Activated B cell treated with CpG ODN at 0.5 μM for 24 hours (primary cell): ENCODE data around the gene ACSL4. TPM values are rescaled to one million over a fixed set of nuclear protein-coding genes. Genes with fewer than 3 reads are reported as not detected.
"Not testable (repeated sequence)": the region's sequence is repeated elsewhere in the genome, so short reads cannot be mapped to it uniquely, and the experiment has no call there.

Source experiments
- ATAC-seq: fragments of 200-7000 bp; cut with Tn5 transposase; one replicate; pipeline ENCODE4 v1.10.0; 2021; ENCODE audit warnings: low read depth, mild to moderate bottlenecking, moderate library complexity
- CTCF ChIA-PET: fragments of 350-600 bp; sonication (Branson Sonifier 250); formaldehyde crosslinking; loops from one replicate; lab custom pipeline; 2021; ENCODE audit warnings: antibody characterized with exemption; lab: Charles Lee
- POLR2A ChIA-PET: fragments of 350-600 bp; sonication (Branson Sonifier 250); formaldehyde crosslinking; loops from one replicate; lab custom pipeline; 2021; ENCODE audit warnings: antibody characterized with exemption; lab: Charles Lee
- DNase-seq: peaks from one replicate; pipeline ENCODE4 v3.0.0; 2022
- H3K27ac Mint-ChIP-seq: one replicate; pipeline ENCODE4 v1.8.0; 2020; ENCODE audit warnings: mixed read lengths
- H3K27me3 Mint-ChIP-seq: one replicate; pipeline ENCODE4 v1.8.0; 2021; ENCODE audit warnings: mixed read lengths
- H3K36me3 Mint-ChIP-seq: one replicate; pipeline ENCODE4 v1.8.0; 2021; ENCODE audit warnings: low read depth, mixed read lengths
- H3K4me1 Mint-ChIP-seq: one replicate; pipeline ENCODE4 v1.8.0; 2021; ENCODE audit warnings: mixed read lengths
- H3K4me3 Mint-ChIP-seq: one replicate; pipeline ENCODE4 v1.8.0; 2020; ENCODE audit warnings: mild to moderate bottlenecking, mixed read lengths
- H3K9me3 Mint-ChIP-seq: one replicate; pipeline ENCODE4 v1.8.0; 2020; ENCODE audit warnings: mixed read lengths
- intact Hi-C: fragments of 100-400 bp; cut with micrococcal nuclease; formaldehyde crosslinking; loops from one replicate; pipeline ENCODE4 v1.15.1; 2024
- total RNA-seq: library from RNA; stranded (reverse); gene quantifications from 2 replicates; pipeline ENCODE4 v1.2.3, GENCODE V29; 2022
- TF ChIP-seq, protein P1 (sequence below): fragments of 200-600 bp; IDR thresholded peaks from one replicate; pipeline ENCODE4 v1.8.0; 2022; ENCODE audit warnings: antibody characterized with exemption, mild to moderate bottlenecking

ACSL4 gene
- total RNA-seq, 1 donor from 2014 or later, result 55.2 TPM

DNA sequence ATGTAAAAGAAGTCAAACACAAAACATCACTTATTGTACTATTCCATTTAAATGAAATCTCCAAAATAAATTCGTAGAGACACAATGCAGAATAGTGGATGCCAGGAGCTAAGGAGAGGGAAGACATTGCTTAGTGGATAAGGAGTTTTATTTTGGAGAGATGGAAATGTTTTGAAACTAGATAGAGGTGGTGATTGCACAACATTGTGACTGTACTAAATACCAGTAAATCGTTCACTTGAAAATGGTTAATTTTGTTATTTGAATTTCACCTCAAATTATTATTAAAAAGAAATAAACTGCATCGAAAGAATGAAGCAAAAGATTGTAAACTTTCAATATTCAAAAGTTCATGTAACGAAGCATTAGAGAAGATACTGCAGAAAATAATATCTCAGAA is 9.7 kb upstream of the ACSL4 start:
- DNase-seq (no peak), ATAC-seq (no peak)
- intact Hi-C loops, result no loop called here
- H3K27me3 Mint-ChIP-seq, result no peaks in the 10 kb centered on the region
- no peaks in the 10 kb centered on the region for H3K4me1 Mint-ChIP-seq
- ChIA-PET POLR2A (no interaction called here), CTCF (no interaction called here)
- no peaks in the 10 kb centered on the region for H3K9me3 Mint-ChIP-seq
- H3K4me3 Mint-ChIP-seq, result no peak overlapping the region
- TF ChIP-seq, protein P1, sequence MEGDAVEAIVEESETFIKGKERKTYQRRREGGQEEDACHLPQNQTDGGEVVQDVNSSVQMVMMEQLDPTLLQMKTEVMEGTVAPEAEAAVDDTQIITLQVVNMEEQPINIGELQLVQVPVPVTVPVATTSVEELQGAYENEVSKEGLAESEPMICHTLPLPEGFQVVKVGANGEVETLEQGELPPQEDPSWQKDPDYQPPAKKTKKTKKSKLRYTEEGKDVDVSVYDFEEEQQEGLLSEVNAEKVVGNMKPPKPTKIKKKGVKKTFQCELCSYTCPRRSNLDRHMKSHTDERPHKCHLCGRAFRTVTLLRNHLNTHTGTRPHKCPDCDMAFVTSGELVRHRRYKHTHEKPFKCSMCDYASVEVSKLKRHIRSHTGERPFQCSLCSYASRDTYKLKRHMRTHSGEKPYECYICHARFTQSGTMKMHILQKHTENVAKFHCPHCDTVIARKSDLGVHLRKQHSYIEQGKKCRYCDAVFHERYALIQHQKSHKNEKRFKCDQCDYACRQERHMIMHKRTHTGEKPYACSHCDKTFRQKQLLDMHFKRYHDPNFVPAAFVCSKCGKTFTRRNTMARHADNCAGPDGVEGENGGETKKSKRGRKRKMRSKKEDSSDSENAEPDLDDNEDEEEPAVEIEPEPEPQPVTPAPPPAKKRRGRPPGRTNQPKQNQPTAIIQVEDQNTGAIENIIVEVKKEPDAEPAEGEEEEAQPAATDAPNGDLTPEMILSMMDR, result no peak
- H3K27ac Mint-ChIP-seq, result no peak overlapping the region
- no peaks in the 10 kb centered on the region for H3K36me3 Mint-ChIP-seq

DNA sequence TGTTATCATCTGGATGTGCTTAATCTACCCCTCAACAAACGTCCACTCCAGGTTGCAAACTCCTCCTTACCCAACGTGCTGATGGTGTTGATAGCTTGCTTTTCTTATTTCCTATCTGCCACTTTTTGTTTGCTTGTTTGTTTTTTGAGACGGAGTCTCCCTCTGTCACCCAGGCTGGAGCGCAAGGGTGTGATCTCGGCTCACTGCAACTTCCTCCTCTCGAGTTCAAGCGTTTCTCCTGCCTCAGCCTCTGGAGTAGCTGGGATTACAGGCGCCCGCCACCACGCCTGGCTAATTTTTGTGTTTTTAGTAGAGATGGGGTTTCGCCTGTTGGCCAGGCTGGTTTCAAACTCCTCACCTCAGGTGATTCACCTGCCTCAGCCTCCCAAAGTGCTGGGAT is 7.8 kb upstream of the ACSL4 start:
- H3K36me3 Mint-ChIP-seq, H3K4me3 Mint-ChIP-seq, H3K9me3 Mint-ChIP-seq, H3K27ac Mint-ChIP-seq, CTCF ChIA-PET, H3K27me3 Mint-ChIP-seq, ATAC-seq, POLR2A ChIA-PET, intact Hi-C loops, DNase-seq, H3K4me1 Mint-ChIP-seq: not testable (repeated sequence)

DNA sequence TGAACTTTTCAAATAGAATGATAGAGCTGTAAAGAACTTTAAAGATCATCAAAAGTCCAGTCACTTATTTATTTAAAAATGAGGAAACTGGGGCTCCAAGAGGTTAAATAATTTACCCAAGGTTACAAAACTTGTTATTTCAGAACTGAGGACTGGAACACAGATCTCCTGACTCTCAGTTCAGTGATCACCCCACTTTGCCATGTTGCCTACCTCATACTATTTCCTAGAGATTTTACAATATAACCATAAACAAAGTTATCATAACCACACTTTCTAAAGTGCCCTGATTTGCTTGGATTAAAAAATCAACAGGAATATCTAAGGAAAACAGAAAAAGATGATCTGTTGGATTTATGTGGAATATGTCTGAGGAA is 7.4 kb upstream of the ACSL4 start:
- Mint-ChIP-seq H3K9me3 (no peaks in the 10 kb centered on the region), H3K27me3 (no peaks in the 10 kb centered on the region), H3K4me1 (no peaks in the 10 kb centered on the region), H3K27ac (no peak overlapping the region), H3K4me3 (no peak overlapping the region), H3K36me3 (no peaks in the 10 kb centered on the region)
- intact Hi-C loops, result no loop called here
- TF ChIP-seq, protein P1, result no peak
- CTCF ChIA-PET, result no interaction called here
- POLR2A ChIA-PET, result no interaction called here
- no peak for DNase-seq
- ATAC-seq, result no peak

DNA sequence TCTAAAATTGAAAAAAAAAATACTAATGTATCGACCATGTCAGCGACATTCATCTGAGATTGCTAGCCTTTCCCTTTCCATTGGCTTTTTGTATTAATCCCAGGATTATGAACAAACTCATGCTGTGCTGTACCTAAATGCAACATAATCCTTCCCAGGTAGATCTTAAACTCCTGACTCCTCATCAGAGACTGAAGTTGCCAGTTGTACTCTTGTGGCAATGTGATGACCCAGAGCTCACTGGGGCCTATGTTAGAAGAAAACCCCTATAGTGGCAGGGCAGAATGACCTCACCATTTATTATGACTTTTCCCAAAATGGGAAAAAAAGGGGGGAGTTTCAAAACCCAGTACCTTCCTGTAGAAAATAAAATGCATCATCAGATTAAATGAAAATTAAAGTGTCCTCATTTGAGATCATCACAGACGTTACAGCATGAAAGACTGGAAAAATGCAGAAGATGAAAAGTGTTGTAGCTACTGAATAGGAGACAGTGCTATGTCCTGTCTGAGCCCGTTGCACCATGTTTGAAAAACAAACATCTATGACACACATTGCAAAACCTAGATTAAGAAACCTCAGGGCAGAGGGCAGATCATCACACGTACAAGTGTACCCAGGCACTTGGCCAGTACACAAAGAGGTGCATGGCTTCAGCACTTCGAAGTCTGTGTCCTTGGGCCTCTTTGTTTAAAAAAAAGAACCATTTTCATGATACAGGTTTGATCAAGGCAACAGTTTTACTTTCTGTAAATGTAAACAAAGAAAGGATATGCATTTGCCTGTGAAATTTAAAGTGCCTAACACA is 6.8 kb upstream of the ACSL4 start:
- POLR2A ChIA-PET, result no interaction called here
- intact Hi-C loops, result no loop called here
- Mint-ChIP-seq H3K4me1 (peaks cover 4% of the 10 kb centered on the region), H3K9me3 (no peaks in the 10 kb centered on the region), H3K27me3 (no peaks in the 10 kb centered on the region), H3K36me3 (no peaks in the 10 kb centered on the region), H3K4me3 (no peak overlapping the region), H3K27ac (no peak overlapping the region)
- DNase-seq (no peak), ATAC-seq (no peak)
- TF ChIP-seq, protein P1, result no peak
- CTCF ChIA-PET, result no interaction called here

DNA sequence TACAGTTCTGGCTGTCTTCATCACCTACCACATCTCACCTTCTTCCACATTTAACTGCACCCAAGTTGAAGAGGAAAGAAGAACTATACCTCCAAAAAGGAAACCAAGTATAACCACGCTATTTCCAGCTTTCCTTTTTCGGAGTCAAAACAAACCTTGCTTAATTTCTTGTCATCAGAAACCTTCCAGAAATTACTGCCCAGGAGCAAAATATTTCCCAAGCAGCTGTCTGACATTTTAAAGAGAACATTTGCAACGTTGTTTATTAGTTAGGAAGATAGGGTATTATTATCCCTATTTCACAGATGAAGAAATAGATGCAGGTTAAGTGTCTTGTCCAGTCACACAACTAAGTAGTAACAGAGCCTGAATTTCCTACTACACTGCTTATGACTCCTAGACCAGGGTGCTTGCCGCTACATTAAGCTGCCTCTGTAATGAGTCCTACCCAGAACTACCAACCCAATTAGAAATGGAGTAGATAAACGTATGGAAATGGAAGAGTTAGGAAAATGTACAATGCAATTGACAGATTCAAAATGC is 2.2 kb upstream of the ACSL4 start:
- TF ChIP-seq, protein P1, result no peak
- H3K4me3 Mint-ChIP-seq, result no peak overlapping the region
- ChIA-PET POLR2A (no interaction called here), CTCF (interaction anchor here (1.3 kb wide), 1 partner anchor 156 kb away, joined by 4 read pairs; no protein-coding TSS in a partner anchor)
- no peaks in the 10 kb centered on the region for H3K9me3 Mint-ChIP-seq
- DNase-seq (no peak), ATAC-seq (no peak)
- H3K36me3 Mint-ChIP-seq, result peaks cover 11% of the 10 kb centered on the region
- peaks cover 26% of the 10 kb centered on the region for H3K4me1 Mint-ChIP-seq
- intact Hi-C loops, result no loop called here
- H3K27ac Mint-ChIP-seq, result no peak overlapping the region
- H3K27me3 Mint-ChIP-seq, result no peaks in the 10 kb centered on the region
